HG02798 (cell line): ENCODE data around the gene EZH1.

Experiments
- ATAC-seq: cut with Tn5 transposase; IDR thresholded peaks from one replicate; pipeline ENCODE4 v1.9.1; 2021; ENCODE audit warnings: mild to moderate bottlenecking; ENCODE audit not compliant: unreplicated experiment, poor library complexity

The EZH1 gene

GRCh38 chr17:42685831-42686230 lies 59.0 kb downstream of the EZH1 start:
- no peak for ATAC-seq

DNA sequence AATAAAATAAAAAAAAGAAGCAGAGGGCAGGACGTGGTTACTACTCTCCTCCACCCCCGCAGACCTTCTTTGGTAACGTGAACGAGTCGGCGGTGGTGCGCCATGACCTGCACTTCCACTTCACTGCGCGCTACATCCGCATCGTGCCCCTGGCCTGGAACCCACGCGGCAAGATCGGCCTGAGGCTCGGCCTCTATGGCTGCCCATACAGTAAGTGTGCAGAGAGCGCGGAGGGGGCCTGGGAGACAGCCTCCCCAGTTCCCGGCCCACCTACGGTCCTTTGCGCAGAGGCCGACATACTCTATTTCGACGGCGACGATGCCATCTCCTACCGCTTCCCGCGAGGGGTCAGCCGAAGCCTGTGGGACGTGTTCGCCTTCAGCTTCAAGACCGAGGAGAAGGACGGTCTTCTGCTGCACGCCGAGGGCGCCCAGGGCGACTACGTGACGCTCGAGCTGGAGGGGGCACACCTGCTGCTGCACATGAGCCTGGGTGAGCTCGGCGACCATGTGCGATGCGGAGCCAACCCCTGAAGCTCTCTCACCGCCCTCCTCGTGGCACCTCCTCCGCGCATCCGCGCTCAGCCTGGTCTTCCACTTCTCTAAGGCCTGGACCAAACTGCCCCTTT lies 59.8 kb downstream of the EZH1 start:
- ATAC-seq, result no peak

DNA sequence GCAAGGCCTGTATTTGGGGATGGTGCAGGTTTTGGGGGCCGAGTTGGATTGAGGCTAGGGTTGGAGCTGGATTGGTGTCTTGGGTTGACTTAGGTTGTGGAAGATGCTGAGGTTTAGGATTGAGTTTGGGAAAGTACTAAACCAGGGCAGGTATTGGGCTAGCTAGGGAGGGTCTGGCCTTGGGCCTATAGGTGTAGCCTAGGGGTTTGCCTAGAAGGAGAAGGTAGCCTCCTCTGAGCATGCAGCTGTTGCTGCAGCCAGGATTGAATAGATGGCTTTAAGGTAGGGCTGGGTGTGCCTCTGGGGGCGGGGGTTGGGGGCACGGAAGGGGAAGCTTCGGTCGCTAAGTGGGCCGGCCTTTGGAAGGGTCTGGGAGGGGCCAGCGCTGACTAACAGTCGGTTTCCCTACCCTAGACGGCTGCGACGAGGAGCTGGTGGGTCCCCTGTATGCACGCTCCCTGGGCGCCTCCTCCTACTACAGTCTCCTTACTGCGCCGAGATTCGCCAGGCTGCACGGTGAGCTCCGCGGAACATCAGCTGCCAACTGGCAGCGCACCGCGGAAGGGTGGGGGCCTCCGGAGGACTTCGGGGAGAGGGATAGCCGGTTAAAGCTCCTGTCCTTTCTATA lies 61.3 kb downstream of the EZH1 start:
- ATAC-seq, result no peak

DNA sequence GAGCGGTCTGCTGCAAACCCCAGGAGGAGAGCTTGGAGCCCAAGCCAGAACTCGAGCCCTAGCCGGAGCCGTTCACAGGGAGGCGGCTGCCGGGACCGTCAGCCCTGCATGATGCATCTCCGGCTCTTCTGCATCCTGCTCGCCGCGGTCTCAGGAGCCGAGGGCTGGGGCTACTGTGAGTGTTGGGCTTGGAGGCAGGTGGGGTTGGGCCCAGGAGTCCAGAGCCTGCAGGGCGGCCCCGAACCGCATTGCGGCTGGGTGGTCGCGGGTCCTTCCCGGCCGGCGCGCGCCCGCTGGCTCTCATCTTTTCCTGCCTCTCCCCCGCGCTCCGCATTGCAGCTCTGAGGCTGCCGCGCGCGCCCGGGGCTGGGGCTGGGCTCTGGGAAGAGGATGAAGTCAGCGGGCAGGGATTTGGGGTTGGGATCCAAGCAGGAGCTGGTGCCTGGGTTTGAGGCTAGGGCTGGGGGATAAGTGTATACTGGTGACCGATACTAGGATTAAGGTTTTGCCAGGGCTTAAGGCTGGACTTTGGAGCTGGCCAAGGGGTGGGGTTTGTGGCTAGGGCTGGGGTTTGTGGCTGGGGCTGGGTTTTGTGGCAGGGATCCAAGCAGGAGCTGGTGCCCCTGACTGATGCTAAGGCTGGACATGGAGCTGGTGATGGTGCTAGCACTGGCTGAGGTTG lies 62.0 kb downstream of the EZH1 start:
- ATAC-seq, result no peak

GRCh38 chr17:42681976-42682721 lies 62.7 kb downstream of the EZH1 start, which contains the start of gene CNTNAP1:
TSS of gene CNTNAP1 (plus strand) at chr17:42682531. CDS start at chr17:42682830, 299 bp downstream.
- ATAC-seq, result no peak

- no peak for ATAC-seq
These were observed 64.5 kb downstream of the EZH1 start for GRCh38 chr17:42680331-42680808.

DNA sequence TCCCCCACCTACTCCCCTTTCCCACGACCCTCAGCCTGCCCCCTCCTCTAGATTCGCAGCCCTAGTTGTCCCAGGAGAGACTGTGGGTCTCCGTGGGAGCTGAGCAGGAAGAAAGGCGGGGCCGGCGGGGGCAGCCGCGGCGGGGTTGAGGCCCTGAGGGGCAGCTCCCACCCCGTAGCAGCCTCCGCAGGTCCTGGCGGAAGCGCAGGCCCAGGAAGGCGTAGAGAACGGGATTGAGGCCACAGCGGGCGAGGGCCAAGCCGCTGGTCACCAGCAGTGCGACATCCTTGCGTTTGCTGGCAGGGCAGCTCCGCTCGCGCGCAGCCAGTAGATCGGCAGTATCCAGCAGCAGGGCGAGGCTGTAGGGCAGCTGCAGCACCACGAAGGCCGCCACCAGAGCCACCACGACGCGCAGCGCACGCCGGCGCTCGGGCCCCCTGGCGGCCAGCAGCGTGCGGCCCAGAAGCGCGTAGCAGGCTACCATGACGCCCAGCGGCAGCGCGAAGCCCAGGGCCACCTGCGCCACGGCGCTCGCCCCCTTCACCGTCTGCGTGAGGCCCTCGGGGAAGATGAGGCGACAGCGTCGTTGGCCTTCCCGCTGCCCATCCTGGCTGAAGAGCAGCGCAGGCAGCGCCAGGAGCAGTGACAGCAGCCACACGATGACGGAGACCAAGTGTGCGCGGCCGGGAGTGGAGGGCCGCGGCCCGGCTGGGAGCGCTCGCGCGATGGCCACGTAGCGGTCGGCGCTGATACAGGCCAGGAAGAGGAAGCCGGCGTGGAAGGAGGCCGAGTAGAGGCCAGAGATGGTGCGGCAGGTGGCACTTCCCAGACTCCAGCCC lies 65.1 kb downstream of the EZH1 start:
- ATAC-seq, result peak; percentile 22

GRCh38 chr17:42678951-42679491 lies 65.8 kb downstream of the EZH1 start:
- no peak for ATAC-seq

- ATAC-seq, result peak; percentile 29
These were observed 66.7 kb downstream of the EZH1 start for GRCh38 chr17:42677921-42678781.

GRCh38 chr17:42677012-42677857 lies 67.6 kb downstream of the EZH1 start:
- ATAC-seq, result peak; percentile 78

DNA sequence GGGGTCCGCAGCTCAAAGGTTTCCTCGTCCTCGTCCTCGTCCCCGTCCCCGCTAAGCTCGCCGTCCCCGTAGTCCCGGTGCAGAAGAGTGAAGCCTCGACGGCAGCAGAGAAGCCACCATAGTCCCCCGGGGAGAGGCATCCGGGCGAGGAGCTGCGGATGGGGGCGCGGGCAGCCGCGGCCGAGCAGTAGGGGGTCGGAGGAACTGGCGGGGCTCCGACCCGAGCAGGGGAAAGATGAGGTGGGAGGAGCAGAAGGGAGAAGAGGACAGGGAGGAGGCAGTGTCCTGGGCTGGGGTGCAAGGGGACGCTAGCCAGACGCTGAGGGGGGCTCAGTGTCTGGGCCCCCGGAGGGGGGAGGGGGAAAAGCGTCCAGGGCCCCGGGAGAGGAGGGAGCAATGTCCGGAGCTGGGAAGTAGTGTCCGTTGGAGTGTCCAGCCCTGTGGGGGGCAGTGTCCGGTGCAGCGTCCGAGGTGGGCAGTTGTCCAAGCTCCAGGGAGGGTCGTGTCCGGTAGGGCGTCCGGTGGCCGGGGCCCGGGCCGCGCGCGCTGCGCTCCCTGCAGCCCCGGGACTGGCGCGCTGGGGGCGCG lies 68.3 kb downstream of the EZH1 start, which contains the start of gene PLEKHH3:
TSS of gene PLEKHH3 (minus strand) at position 571 of the 588 bp plus-strand sequence. CDS start at position 140, 431 bp downstream.
- ATAC-seq, result no peak

- ATAC-seq, result no peak
These were observed 68.8 kb downstream of the EZH1 start for GRCh38 chr17:42675965-42676423.

GRCh38 chr17:42675348-42675964 lies 69.4 kb downstream of the EZH1 start:
- ATAC-seq, result no peak

DNA sequence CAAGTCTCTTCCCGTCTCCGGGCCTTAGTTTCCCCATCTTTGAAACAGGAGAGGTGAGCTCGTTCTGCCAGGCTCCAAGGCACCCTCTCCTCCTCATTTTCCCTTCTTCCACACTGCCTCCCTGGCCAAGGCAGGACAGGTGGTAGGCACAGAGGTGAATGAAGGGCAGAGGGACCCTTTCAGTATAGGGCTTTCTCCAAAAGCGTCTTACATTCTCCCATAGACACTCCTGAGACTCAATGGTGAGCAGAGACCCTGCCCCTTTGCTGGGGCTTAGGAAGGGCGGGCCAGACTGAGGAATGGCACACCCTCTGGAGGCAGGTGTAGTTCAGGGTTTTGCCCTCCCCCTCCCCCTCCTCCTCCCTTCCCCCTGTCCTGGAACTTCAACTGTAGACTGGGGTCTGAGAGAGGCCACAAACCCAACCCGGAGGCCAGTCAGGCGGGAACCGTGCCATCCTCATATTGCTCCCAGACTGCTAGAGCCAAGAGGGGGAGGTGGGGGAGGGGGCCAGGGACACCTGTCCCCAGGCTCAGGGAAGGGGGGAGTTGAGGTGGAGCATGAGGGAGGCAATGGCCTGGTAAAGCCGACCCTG lies 70.0 kb downstream of the EZH1 start:
- no peak for ATAC-seq

GRCh38 chr17:42673885-42674754 lies 70.7 kb downstream of the EZH1 start:
- no peak for ATAC-seq
